ENCODE data around the gene OR6M1.

DNA sequence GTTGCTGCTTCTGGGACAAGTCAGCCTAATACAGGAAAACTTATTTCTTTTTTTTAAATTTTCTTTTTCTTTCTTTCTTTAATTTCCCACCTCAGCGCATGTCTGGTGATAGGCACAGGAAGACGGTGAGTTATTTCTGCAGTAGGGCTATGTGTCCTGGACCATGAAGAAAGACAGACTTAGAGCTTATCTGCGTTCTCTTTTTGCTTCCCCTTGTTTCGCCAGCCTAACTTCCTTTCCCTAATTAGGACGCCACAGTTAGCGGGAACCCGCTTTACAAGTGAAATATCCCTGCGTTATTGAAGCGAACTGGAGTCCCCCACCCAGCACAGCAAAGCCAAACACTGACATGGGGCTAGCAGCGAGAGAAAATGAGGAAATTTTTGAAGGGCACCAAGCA lies 8.6 kb downstream of the OR6M1 start:
- TF ChIP-seq CTCF (IDR thresholded peaks at IDR 0.05 in 2 of 3, conservative IDR thresholded peaks at IDR 0.05 in 1 of 3; ENCODE audit: insufficient read depth in 2 of 3, low read depth in 1 of 3, low read length in 3 of 3) (no peak), CHD1 (IDR thresholded peaks at IDR 0.05; ENCODE audit: low read length) (no peak), THRAP3 (IDR thresholded peaks at IDR 0.05; ENCODE audit: borderline replicate concordance) (no peak), ELK1 (CRISPR knock-in tag; IDR thresholded peaks at IDR 0.05) (no peak), KLF13 (tag; IDR thresholded peaks at IDR 0.05; ENCODE audit: borderline replicate concordance, low read depth) (no peak), SMC3 (conservative IDR thresholded peaks at IDR 0.05; ENCODE audit: insufficient read depth, low read depth, low read length) (no peak), FOXA1 (IDR thresholded peaks at IDR 0.05; ENCODE audit: borderline replicate concordance) (no peak), ZNF280A (IDR thresholded peaks at IDR 0.05; ENCODE audit: low read depth, partially characterized antibody) (no peak), HMGN3 (IDR thresholded peaks at IDR 0.05; ENCODE audit: borderline replicate concordance, extremely low read depth, insufficient read length, low read depth, low read length) (no peak)
- TF ChIP-seq, protein P1, sequence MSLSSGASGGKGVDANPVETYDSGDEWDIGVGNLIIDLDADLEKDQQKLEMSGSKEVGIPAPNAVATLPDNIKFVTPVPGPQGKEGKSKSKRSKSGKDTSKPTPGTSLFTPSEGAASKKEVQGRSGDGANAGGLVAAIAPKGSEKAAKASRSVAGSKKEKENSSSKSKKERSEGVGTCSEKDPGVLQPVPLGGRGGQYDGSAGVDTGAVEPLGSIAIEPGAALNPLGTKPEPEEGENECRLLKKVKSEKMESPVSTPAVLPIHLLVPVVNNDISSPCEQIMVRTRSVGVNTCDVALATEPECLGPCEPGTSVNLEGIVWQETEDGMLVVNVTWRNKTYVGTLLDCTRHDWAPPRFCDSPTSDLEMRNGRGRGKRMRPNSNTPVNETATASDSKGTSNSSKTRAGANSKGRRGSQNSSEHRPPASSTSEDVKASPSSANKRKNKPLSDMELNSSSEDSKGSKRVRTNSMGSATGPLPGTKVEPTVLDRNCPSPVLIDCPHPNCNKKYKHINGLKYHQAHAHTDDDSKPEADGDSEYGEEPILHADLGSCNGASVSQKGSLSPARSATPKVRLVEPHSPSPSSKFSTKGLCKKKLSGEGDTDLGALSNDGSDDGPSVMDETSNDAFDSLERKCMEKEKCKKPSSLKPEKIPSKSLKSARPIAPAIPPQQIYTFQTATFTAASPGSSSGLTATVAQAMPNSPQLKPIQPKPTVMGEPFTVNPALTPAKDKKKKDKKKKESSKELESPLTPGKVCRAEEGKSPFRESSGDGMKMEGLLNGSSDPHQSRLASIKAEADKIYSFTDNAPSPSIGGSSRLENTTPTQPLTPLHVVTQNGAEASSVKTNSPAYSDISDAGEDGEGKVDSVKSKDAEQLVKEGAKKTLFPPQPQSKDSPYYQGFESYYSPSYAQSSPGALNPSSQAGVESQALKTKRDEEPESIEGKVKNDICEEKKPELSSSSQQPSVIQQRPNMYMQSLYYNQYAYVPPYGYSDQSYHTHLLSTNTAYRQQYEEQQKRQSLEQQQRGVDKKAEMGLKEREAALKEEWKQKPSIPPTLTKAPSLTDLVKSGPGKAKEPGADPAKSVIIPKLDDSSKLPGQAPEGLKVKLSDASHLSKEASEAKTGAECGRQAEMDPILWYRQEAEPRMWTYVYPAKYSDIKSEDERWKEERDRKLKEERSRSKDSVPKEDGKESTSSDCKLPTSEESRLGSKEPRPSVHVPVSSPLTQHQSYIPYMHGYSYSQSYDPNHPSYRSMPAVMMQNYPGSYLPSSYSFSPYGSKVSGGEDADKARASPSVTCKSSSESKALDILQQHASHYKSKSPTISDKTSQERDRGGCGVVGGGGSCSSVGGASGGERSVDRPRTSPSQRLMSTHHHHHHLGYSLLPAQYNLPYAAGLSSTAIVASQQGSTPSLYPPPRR (CRISPR knock-in tag; IDR thresholded peaks at IDR 0.05; ENCODE audit: borderline replicate concordance) = no peak

Measured in K562 (cell line).